Glutamatergic neuron (in vitro differentiated cells): ENCODE measurements around the gene DRG2. TPM values are rescaled to one million over a fixed set of nuclear protein-coding genes. Genes with fewer than 3 reads are reported as not detected.

ENCODE experiments used
- DNase-seq: peaks from one replicate; pipeline ENCODE4 v3.0.0; 2022
- H3K27ac Mint-ChIP-seq: one replicate; pipeline ENCODE4 v1.8.0; 2020; ENCODE audit warnings: mild to moderate bottlenecking, mixed read lengths, inconsistent platforms; ENCODE audit not compliant: unreplicated experiment
- H3K27me3 Mint-ChIP-seq: one replicate; pipeline ENCODE4 v1.8.0; 2020; ENCODE audit warnings: mild to moderate bottlenecking, moderate library complexity, mixed read lengths, inconsistent platforms; ENCODE audit not compliant: unreplicated experiment
- H3K36me3 Mint-ChIP-seq: one replicate; pipeline ENCODE4 v1.8.0; 2020; ENCODE audit warnings: mild to moderate bottlenecking, mixed read lengths, inconsistent platforms; ENCODE audit not compliant: unreplicated experiment
- H3K4me1 Mint-ChIP-seq: one replicate; pipeline ENCODE4 v1.8.0; 2020; ENCODE audit warnings: mild to moderate bottlenecking, low read depth, mixed read lengths, inconsistent platforms; ENCODE audit not compliant: unreplicated experiment
- H3K4me3 Mint-ChIP-seq: one replicate; pipeline ENCODE4 v1.8.0; 2020; ENCODE audit warnings: mild to moderate bottlenecking, mixed read lengths, inconsistent platforms; ENCODE audit not compliant: unreplicated experiment
- H3K9me3 Mint-ChIP-seq: one replicate; pipeline ENCODE4 v1.8.0; 2020; ENCODE audit warnings: mild to moderate bottlenecking, moderate library complexity, mixed read lengths, inconsistent platforms; ENCODE audit not compliant: unreplicated experiment
- CTCF ChIP-seq: fragments of 200-600 bp; sonication (generic); IDR thresholded peaks from one replicate; pipeline ENCODE4 v1.5.0; 2021; ENCODE audit not compliant: partially characterized antibody, unreplicated experiment
- total RNA-seq: library from RNA; stranded (reverse); fragmentation: NEBNext Ultra II Directional; extraction: Animal tissue kit (Norgen Biotek cat#: 25700); gene quantifications from one replicate; pipeline ENCODE4 v1.2.1, GENCODE V29; 2021; ENCODE audit not compliant: unreplicated experiment

DRG2 gene
- total RNA-seq, 1 donor from 2014 or later, result 37.1 TPM

- Mint-ChIP-seq H3K4me3 (no peak overlapping the region), H3K36me3 (no peaks in the 10 kb centered on the region), H3K27ac (no peak overlapping the region), H3K27me3 (no peaks in the 10 kb centered on the region), H3K9me3 (no peaks in the 10 kb centered on the region), H3K4me1 (no peaks in the 10 kb centered on the region)
- no peak for DNase-seq
- TF ChIP-seq CTCF, result no peak
These were observed 22.2 kb upstream of the DRG2 start for GRCh38 chr17:18065546-18065945.

GRCh38 chr17:18066866-18067265 lies 20.9 kb upstream of the DRG2 start:
- no peak for TF ChIP-seq CTCF
- Mint-ChIP-seq H3K4me3 (no peak overlapping the region), H3K27ac (no peak overlapping the region), H3K4me1 (peaks cover 3% of the 10 kb centered on the region), H3K36me3 (no peaks in the 10 kb centered on the region), H3K27me3 (no peaks in the 10 kb centered on the region), H3K9me3 (no peaks in the 10 kb centered on the region)
- DNase-seq, result no peak

GRCh38 chr17:18069101-18069500 lies 18.6 kb upstream of the DRG2 start:
- TF ChIP-seq CTCF, result no peak
- Mint-ChIP-seq H3K4me3 (no peak overlapping the region), H3K36me3 (no peaks in the 10 kb centered on the region), H3K9me3 (no peaks in the 10 kb centered on the region), H3K27me3 (no peaks in the 10 kb centered on the region), H3K4me1 (peaks cover 3% of the 10 kb centered on the region), H3K27ac (no peak overlapping the region)
- no peak for DNase-seq

- Mint-ChIP-seq H3K4me3 (no peak overlapping the region), H3K9me3 (no peaks in the 10 kb centered on the region), H3K4me1 (peaks cover 3% of the 10 kb centered on the region), H3K36me3 (no peaks in the 10 kb centered on the region), H3K27me3 (peaks cover 4% of the 10 kb centered on the region), H3K27ac (peak overlapping the region; percentile 75)
- DNase-seq, result peak; percentile 20
- TF ChIP-seq CTCF, result no peak
These were observed 16.8 kb upstream of the DRG2 start for GRCh38 chr17:18070861-18071340.

- peaks cover 4% of the 10 kb centered on the region for H3K27me3 Mint-ChIP-seq
- no peak for TF ChIP-seq CTCF
- DNase-seq, result no peak
- peaks cover 3% of the 10 kb centered on the region for H3K4me1 Mint-ChIP-seq
- H3K27ac Mint-ChIP-seq, result no peak overlapping the region
- no peaks in the 10 kb centered on the region for H3K36me3 Mint-ChIP-seq
- no peak overlapping the region for H3K4me3 Mint-ChIP-seq
- no peaks in the 10 kb centered on the region for H3K9me3 Mint-ChIP-seq
These were observed 16.0 kb upstream of the DRG2 start for GRCh38 chr17:18071751-18072150.
